ENCODE data around the gene PYDC1.
"Not testable (repeated sequence)": the region's sequence is repeated elsewhere in the genome, so short reads cannot be mapped to it uniquely, and the experiment has no call there.

Gene PYDC1

DNA sequence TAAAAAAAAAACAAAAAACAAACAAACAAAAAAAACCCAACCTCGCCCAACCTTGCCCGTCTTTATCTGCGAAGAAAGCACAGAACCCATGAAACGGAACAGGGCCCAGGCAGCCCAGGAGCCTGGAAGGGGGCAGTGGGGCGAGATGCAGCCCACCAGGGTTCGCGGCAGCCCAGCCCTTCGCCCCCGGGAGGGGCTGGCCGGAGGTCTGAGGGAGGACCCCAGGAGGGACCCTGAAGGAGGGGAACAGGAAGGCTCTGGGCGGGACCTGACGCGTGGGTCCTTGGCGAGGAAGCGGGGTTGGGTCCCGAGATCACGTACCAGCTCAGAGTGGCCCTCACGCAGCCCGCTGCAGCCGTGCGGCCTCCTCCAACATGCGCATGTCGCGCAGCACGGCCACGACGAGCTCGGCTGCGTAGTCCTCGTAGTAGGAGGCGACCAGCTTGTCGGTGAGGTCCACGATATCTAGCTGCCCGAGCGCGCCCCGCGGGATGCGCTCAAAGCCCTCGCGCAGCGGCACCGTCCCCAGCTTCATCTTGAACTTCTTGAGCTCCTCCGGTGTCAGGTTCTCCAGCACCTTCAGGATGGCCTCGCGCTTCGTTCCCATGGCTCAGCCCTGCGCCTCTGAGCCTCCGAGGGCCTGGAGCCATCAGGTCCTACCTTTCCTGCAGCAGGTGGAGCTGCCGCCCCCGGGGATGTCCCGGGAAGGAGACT is at the start of gene PYDC1:
PYDC1 (minus strand) TSS at position 714 of the 714 bp plus-strand sequence; CDS start at position 607, 107 bp downstream.
- no peak for DNase-seq

DNA sequence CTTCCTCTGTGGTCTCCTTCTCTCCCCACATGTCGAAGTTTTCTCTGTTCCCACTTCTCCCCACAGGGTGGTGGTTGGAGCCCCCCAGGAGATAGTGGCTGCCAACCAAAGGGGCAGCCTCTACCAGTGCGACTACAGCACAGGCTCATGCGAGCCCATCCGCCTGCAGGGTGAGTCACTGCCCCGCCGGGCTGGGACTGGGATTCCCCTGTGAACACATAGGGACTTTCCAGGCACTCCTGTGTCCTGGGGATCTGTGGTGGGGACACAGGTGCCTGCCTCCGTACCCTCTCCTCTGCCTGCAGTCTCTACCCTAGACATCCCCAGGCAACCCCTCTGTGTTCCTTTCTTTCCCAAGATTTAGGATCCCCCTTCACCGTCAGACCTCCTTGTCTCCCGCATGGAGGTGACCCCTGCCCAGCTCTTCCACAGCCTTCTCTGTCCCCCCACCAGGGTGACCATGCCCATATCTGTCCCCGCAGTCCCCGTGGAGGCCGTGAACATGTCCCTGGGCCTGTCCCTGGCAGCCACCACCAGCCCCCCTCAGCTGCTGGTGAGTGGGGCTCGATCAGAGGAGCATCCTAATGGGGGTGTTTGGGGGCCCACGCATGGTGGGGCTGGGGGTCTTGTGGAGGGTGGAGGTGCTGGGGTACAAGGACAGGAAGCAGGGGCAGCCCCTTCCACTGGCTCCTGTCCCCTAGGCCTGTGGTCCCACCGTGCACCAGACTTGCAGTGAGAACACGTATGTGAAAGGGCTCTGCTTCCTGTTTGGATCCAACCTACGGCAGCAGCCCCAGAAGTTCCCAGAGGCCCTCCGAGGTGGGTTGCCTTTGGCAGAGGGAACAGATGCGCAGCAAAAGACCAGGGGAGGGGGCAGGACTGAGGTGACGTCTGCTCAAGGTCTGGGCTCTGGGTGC is 48.7 kb upstream of the PYDC1 start:
- DNase-seq: no peak

DNA sequence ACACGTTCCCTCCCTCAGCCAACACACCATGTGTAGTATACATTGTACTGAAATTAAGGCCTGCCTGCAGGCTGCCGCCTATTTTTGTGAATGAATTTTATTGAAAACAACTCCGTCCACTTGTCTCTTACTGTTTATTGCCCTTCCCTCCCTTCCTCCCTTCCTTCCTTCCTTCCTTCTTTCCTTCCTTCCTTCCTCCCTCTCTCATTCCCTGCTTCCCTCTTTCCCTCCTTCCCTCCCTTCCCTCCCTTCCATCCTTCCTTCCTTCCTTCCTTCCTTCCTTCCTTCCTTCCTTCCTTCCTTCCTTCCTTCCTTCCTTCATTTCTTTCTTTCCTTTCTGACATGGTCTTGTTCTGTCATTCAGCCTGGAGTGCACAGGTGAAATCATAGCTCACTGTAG is 45.1 kb upstream of the PYDC1 start:
- DNase-seq: no peak

DNA sequence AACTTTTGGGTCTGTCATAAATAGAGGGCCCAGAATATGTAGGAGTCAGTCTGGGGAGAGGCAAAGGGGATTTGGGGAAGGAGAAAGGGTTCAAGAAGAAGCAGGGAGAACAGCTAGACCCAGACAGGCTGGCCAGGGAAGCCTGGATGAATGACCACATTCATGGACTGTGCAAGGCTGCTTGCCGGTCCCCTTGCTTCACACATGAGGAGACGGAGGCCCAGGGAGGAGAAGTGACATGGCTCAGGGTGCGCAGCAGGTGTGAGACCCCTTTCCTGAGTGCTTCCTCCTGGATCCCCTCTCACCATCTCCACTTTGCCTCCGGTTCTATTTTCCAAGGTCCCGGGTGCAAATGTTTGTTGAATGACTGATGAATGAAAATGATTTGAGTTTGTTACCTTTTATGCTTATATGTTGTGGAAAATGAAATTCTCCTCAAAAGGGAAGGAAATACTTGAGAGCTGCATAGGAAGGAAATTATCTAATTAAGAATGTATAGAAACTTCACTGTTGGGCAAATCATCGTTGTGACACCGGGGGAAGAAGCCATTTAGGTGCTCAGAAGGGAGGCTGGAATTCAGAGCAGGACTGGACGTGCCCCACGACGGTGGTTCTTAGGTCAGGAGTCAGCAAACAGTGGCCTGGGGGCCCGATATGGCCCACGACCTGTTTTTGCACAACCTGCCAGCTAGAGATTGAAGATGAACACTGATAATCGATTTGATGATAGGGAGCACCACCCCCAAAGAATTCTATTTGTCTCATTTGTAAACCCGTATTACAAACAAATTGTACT is 43.4 kb upstream of the PYDC1 start:
- DNase-seq: no peak

DNA sequence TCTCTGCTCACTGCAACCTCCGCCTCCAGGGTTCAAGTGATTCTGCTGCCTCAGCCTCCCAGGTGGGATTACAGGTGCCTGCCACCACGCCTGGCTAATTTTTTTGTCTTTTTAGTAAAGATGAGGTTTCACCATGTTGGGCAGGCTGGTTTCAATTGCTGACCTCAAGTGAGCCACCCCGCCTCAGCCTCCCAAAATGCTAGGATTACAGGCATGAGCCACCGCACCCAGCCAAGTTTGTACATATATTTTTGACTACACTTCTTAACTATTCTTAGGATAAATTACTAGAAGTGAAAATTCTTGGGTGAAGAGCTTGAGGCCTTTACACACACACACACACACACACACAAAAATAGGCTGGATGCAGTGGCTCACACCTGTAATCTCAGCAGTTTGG is 41.4 kb upstream of the PYDC1 start:
- no peak for DNase-seq

DNA sequence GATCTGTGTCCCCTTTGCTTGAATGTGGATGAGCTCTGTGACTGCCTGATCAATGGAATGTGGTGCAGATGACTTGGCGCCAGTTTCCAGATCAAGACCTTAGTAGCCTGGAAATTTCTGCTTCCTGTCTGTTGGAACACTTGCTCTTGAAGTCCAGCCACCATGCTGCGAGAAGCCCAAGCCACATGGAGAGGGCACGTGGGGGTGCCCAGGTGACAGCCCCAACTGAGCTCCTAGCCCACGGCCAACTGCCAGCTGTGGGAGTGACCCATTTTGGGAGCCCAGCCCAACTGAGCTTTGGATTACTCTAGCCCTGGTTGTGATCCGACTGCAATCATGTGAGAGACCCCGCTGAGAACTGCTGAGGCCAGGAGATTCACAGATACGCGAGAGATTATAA is 39.5 kb upstream of the PYDC1 start:
- no peak for DNase-seq

DNA sequence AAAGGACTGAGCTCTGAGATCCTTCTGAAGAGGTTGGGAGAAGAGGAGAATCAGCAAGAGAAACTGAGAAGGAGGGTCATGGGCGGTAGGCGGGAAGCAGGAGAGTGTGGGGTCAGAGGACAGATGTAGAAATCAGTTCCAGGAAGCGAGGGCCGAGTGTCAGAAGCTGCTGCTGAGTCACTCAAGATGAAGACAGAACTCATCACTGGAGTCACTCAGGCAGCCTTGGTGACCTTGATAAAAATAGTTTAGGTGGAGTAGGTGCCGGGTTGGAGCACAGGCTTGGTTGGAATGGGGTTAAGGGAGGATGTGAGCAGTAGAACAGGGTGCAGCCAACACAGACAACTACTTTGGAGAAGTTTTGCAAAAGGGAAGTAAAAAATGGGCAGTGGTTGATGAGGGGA is 36.7 kb upstream of the PYDC1 start:
- DNase-seq: no peak

DNA sequence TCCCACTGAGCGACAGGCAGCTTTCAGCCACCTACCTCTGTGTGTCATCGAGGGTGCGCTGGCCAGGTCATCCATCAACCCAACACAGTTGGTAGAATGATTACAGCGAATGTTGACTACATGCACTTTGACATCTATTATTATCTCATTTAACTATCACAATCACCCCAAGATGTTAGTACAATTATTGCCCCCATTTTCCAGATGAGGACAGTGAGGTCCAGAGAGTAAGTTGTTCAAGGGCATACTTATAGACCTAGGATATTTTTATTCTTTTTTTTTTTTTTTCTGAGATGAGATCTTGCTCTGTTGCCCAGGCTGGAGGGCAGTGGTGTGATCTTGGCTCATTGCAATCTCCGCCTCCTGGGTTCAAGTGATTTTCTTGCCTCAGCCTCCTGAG is 34.5 kb upstream of the PYDC1 start:
- DNase-seq: no peak

DNA sequence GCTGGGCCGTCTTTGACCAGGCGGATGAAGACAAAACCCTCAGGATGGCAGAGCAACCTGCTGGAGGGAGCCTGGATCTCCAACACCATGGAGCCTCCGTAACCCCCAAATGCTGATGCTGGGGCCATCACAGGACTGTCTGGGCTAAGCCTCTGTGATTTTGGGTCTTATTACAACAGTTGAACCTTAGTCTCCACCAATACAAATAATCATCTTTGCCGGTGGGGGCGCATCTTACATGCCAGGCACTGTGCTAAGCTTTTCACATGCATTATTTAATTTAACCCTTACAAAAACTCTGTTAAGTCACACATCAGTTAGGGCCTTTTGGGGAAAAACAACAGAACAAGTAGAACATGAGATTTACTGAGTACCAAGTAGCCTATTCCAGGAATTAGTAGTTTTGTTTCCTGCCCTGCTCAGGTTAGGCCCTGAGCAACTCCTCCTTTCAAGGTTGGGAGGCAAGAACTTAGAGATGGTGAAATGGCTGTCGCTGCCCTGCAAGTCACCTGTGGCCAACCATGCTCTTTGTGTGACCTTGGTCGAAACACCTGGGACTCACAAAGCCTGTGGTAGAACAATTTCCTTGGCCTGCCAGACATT is 33.9 kb upstream of the PYDC1 start:
- DNase-seq: no peak

DNA sequence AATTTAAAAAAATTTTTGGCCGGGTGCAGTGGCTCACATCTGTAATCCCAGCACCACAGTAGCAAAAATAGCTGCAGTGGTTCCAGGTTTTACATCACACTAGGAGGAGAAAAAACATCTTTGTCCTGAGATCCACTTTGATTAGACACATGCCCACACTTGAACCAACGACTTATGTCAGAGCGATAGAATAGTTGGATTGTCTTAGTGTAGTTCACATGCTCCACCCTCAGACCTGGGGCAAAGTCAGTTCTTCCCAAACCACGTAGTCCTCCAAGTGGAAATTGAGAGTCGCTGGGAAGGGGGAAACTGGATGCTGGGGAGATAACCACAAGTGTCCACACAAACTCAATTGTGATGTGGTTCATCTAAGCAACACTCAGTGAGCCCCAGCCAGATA is 31.4 kb upstream of the PYDC1 start:
- DNase-seq: no peak

DNA sequence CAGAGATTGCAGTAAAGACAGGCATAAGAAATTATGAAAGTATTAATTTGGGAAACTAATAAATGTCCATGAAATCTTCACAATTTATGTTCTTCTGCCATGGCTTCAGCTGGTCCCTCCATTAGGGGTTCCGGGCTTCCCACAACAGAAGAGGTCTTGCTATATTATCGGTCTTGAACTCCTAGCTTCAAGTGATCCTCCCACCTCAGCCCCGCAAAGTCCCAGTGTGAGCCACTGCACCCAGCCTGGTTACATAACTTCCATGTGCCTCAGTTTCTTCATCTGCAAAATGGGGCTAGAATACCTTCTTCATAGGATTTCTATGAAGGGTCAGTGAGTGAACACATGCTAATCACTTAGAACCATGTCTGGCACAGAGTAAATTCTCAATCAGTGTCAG is 29.4 kb upstream of the PYDC1 start:
- DNase-seq: no peak

DNA sequence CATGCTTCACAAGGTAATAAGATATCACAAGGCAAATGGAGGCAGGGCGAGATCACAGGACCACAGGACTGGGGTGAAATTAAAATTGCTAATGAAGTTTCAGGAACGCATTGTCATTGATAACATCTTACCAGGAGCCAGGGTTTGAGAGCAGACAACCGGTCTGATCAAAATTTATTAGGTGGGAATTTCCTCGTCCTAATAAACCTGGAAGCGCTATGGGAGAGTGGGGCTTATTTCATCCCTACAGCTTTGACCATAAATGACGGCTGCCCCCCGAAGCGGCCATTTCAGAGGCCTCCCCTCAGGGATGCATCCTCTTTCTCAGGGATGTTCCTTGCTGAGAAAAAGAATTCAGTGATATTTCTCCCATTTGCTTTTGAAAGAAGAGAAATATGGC is 28.7 kb upstream of the PYDC1 start:
- DNase-seq: not testable (repeated sequence)

DNA sequence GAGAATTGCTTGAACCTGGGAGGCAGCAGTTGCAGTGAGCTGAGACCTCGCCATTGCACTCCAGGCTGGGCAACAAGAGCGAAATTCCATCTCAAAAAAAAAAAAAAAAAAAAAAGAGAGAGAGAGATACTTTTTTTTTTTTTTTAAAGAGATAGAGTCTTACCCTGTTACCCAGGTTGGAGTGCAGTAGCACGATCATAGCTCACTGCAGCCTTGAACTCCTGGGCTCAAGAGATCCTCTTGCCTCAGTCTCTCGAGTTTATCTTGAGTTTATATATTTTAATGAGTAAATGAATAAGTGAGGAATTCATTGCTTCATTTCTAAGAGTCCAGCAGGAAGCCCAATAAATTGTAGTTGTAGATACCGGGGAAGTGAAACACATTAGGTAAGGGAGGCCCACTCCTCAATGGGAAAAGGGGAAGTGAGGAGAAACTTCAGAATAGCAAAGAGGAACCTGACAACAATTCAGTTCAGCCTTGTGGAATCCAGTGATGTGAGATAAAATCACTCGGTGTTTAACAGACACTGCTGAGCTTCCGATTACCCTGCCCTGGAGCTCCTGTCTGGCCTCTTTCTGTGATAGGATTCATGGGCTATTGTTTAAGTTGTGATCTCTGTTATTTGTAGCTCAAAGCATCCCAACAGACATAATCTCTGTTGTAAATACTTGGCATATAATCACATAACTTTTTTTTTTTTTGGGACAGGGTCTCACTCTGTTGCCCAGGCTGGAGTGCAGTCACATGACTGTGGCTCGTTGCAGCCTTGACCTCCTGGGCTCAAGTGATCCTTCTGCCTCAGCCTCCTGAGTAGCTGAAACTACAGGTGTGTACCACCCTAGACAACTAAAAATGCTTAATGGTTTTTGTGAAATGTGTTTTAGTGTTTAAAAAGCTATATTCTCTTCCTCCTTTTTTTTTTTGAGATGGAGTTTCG is 27.1 kb upstream of the PYDC1 start:
- no peak for DNase-seq

DNA sequence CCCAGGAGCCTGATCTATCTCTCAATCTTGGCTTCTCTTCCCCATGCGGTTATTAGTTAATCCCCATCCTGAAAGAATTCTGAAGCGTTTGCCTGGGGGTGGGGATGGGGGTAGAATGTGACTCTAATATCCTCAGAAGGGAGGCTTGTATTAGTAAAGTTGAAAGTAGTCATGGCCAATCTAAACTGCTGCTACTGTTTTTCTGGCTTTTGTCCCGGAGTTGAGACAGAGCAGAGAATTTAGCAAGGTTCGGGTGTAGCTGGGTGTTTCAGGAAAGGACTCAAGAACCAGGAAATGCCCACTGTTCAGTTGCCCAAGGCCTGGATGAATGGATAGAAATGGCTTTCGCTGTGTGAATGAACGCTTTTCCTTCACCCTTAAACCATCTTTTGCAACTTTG is 25.3 kb upstream of the PYDC1 start:
- DNase-seq: no peak

DNA sequence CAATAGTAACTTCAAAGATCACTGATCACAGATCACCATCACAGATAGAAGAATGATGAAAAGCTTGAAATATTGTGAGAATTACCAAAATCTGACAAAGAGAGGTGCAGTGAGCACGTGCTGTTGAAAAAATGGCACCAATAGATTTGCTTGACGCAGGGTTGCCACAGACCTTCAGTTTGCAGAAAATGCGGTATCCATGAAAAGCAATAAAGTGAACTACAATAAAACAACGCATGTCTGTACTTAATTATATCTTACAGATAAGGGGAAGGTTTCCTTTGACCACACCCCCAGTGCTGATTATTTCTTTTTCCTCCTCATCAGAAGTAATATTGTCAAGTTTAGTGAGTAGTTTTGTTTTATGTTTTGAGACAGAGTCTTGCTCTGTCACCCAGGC is 21.1 kb upstream of the PYDC1 start:
- DNase-seq: no peak

DNA sequence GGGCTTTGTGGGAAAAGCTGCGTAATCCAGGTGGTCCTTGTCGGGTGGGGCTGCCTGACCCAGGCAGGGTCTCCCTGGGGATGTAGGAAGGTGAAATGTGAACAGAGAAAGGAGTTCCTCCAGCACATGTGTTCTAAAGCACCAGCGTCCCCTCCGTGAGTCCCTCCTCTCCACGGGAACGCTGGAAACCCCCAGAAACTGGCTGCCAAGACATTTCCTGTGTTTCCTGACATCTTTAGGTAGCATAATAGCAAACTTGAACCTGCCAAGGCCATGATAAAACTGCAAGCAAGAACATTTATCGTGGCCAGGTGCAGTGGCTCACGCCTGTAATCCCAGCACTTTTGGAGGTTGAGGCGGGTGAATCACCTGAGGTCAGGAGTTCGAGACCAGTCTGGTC is 12.6 kb upstream of the PYDC1 start:
- DNase-seq: no peak

DNA sequence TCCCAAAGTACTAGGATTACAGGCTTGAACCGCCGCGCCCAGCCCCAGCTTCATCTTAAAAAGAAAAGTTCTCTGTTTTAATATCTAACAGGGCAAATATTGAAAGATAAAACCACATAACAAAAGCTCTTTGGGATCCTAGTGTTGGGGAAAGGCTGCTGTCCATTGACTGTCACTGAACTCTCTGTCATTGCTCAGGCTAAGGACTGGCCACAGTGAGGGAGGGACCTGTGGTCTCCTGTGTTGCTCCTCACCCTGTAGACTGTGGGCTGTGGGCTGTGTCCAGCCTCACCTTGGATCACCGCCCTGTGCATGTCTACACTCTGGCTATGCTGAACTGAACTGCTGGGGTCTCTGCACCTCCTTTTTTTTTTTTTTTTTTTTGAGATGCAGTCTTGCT is 11.3 kb upstream of the PYDC1 start:
- DNase-seq: no peak

DNA sequence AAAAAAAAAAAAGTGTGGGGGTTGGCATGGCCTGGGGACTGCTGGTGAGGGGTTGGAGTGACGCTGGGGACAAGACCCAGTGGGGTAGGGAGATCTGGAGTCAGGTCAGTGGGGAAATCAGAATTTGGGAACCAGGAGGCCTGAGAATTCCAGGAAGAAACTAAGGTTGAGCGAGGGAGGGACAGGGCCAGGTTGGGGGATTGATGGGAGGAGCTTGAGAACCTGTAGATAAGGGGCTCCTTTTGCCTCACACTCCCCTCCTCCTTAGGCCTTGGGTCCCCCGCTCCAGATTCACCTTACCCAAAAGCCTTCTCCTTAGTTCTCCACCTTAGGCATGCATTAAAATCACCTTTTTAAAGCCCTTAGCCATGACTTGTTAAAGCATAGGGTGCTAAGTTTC is 8.3 kb upstream of the PYDC1 start:
- DNase-seq: no peak

DNA sequence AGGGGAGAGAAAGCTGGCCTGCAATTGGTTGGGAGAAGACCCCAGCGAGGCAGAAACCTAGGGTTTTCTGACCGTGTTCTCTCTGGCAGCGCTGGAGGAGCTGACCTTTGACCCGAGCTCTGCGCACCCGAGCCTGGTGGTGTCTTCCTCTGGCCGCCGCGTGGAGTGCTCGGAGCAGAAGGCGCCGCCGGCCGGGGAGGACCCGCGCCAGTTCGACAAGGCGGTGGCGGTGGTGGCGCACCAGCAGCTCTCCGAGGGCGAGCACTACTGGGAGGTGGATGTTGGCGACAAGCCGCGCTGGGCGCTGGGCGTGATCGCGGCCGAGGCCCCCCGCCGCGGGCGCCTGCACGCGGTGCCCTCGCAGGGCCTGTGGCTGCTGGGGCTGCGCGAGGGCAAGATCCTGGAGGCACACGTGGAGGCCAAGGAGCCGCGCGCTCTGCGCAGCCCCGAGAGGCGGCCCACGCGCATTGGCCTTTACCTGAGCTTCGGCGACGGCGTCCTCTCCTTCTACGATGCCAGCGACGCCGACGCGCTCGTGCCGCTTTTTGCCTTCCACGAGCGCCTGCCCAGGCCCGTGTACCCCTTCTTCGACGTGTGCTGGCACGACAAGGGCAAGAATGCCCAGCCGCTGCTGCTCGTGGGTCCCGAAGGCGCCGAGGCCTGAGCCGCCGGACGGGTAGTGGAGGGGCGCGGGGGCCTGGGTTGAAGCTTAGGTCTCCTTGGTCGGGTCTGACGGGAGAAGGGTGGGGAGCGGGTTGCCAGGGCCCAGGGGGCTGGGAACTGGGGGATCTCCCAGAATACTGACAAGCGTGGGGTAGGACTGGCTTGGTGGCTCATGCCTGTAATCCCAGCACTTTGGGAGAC is 7.4 kb upstream of the PYDC1 start:
- no peak for DNase-seq

DNA sequence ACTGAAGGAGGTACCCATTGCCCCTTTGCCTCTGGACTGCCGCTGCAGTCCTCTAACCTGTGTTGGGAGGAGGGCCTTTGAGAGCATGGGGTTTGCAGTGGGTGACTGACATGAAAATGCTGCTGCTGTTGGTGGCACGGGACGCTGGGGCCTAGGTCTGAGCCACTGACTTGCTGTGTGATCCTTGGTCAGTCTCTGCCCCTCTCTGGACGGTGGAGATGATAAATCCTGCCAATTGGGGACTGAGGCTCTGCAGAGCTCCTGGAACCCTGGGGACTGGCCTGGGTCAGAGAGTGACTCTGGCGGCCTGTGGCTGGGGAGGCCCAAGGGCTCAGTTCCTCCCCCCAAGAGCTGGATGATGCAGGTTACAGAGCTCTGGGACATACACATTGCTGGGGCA is 6.1 kb upstream of the PYDC1 start:
- no peak for DNase-seq

Measured in NCI-H2171 (cell line).